Stimulated activated CD8-positive, alpha-beta memory T cell treated with anti-CD3 and anti-CD28 coated beads, Interleukin-12 subunit alpha, Interleukin-12 subunit beta, amount 100 ng/mL, for 4 hours (primary cell): Measurements from ENCODE around the gene NUBPL.
"Not testable (repeated sequence)": the region's sequence is repeated elsewhere in the genome, so short reads cannot be mapped to it uniquely, and the experiment has no call there.

Source experiments
- DNase-seq: peaks from one replicate; pipeline ENCODE4 v3.0.0-alpha.2; 2020; ENCODE audit warnings: low read depth

Gene NUBPL

GRCh38 chr14:31880935-31881334 lies 319.7 kb downstream of the NUBPL start:
- no peak for DNase-seq

GRCh38 chr14:31881531-31882310 lies 320.5 kb downstream of the NUBPL start:
- no peak for DNase-seq

DNA sequence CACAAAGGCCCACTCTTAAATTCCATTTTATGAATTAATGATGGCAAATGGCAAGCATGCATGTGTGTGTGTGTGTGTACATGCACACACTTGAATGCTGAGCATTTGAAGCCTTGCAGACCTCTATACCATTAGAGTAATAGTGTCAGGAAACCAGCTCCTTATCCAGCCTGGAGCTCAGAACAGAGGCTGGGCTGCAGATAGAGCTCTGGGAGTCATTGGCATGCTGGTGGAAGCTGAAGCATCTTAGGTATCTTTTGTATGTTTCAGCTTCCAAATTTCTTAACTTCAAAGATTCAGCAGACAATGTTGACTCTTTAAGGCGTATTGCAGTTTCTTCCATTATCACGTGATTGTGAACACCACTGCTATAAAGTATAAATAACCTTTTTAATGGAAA lies 323.0 kb downstream of the NUBPL start:
- no peak for DNase-seq

GRCh38 chr14:31884776-31885379 lies 323.7 kb downstream of the NUBPL start:
- no peak for DNase-seq

DNA sequence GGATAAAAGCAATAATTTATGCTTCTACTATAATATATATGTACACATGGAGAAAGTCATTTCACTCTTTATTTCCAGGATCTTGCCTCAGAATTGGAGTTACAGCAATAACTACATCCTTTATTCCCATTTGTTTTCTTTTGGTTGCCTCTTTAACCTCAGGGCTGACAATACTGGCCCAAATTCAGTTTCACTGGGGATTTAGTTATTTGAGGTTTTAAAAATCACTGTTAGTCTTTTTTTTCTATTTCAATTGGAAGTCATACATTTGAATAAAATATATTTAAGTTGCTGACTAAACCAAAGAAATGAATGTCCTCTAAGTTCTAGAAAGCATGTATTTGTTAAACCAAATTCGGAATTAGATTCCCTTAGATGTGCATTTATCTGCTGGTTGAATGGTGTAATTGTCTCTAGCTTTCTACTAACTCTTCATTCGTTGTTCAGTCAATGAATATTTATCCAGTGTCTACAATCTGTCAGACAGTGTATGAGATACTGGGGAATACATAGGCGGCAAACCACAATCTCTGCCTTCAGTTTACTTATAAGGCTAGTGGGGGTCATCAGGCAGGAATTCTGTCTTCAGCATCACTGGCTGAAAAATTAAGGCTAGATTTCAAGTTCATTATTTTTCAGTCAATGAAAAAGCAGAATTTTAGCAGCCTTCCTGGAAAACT lies 325.1 kb downstream of the NUBPL start:
- no peak for DNase-seq

DNA sequence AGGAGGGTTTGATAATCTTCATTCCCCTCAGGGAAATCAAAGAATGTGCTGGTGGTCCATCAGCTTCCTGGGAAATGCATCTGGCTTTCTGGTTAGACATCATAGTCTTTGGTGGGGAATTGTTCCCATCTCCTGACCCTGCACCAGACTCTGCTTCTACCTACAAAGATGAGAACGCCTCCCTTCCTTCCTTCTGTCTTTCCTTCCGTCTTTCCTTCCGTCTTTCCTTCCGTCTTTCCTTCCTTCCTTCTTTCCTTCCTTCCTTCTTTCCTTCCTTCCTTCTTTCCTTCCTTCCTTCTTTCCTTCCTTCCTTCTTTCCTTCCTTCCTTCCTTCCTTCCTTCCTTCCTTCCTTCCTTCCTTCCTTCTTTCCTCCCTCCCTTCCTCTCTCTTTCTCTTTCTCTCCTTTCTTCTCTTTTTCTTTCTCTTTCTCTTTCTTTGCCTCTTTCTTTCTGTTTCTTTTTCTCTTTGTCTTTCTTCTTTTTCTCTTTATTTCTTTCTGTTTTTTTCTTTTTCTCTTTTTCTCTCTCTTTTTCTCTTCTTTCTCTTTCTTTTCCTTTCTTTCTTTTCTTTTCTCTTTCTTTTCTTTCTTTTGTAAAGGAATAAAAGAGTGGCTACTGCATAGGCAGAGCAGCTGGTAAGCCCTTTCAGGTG lies 326.9 kb downstream of the NUBPL start:
- no peak for DNase-seq

DNA sequence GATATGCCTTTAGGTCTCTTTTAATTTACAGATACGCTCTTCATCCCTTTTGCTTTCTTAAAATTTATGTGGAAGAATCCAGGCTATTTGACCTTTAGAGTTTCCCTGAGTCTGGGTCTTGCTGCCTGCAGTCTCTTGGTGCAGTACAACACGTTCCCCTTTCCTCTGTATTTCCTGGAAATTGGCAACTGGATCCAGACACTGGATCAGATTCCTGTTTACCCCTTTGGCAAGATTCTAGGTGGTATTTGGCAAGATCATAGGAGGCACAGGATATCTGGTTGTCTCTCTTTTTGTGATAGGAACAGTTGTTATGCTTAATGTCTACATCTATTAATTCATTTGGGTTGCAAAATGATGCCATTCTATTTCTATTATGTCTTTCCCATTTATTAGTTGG lies 328.1 kb downstream of the NUBPL start:
- DNase-seq: no peak

GRCh38 chr14:31890202-31890601 lies 329.0 kb downstream of the NUBPL start:
- DNase-seq: not testable (repeated sequence)

DNA sequence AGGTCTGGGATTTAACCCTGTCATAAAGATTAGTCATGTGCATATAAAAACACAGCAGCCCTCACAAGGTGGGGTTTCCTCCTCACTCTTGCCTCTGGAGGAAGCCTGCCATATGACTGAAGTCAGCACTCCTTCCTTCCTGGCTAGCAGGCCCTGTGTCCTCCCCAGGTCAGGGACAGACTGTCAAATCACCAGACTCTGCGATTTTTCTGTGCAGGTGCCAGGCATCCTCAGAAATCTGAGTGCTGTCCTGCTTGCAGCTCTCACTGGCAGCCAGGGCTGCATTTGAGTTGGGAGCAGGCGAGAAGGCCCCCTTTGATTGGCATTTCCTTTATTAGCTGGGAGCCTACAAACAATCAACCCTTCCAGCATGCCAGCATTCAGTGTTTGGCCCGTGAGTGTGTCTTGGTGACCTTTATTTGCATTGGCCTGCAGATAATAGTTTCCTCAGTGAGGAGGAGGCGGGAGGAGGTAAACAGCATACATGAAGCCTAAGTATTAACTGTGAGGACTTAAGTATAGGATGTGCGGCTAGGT lies 332.1 kb downstream of the NUBPL start:
- no peak for DNase-seq

DNA sequence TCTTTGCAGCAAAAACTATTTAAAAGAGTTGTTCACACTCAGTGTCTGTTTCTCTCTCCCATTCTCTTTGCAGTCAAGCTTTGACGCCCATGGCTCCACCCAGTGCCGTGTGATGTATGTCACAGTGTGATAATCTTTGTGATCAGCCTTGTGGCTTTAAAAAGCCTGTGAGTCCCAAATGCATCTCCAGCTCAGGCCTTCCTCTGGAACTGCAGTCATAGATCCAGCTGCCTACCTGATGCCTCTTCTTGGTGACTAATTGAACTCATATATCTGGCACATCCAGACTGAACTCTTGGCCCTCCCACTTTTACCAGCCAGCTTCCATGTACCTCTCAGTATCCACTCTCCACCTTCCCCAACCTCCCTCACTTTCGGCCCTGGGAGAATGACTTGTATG lies 333.1 kb downstream of the NUBPL start:
- DNase-seq: no peak

GRCh38 chr14:31895206-31895605 lies 334.0 kb downstream of the NUBPL start:
- no peak for DNase-seq

DNA sequence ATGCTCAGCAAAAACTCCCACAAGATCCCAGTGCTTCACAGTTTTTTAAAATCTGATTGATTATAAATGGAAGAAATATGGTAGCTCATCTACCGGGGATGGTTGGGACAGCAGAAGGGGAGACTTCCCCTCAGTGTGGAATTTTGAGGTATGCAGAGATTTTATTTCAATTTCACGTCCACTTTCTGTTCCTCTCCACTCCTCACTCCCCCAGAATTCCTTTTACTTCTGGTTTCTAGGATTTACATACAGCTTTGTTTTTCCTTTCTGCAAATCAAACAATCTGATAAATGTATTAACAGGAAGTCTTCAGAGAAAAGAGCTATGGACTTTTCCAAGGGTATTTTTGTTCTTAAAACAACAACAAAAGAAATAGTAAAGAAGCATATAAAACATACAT lies 334.4 kb downstream of the NUBPL start:
- DNase-seq: no peak

DNA sequence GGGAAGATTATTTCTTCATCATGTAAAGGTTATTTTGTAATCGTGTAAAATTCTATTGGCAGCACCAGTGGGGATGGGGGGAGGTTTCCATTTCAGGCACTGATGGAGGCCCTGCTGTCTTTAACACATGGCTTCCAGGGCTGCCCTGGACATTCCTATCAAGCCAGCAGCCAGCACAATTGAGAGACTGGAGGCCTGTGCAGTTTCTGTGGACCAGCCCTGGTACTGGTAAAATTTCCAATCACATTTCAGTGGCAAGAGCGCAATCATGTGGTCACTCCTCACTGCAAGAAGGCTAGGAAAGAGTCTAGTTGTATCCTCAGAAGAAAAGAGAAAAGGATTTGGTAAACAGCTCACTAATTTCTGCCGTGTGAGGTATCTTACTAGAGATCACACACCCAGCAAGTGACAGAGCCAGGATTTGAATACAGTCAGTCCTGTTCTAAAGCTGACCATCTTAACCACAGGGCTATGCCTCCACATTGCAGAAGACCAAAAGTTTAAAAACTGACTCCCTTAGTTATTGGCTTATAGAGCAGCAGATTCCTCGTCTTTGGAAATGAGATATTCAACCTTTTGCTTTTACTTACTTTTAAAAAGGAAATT lies 336.5 kb downstream of the NUBPL start:
- no peak for DNase-seq

- no peak for DNase-seq
Observed at GRCh38 chr14:31898838-31899528, 337.8 kb downstream of the NUBPL start.

GRCh38 chr14:31902002-31902401 lies 340.8 kb downstream of the NUBPL start:
- no peak for DNase-seq

GRCh38 chr14:31902945-31903646 lies 341.9 kb downstream of the NUBPL start:
- no peak for DNase-seq

DNA sequence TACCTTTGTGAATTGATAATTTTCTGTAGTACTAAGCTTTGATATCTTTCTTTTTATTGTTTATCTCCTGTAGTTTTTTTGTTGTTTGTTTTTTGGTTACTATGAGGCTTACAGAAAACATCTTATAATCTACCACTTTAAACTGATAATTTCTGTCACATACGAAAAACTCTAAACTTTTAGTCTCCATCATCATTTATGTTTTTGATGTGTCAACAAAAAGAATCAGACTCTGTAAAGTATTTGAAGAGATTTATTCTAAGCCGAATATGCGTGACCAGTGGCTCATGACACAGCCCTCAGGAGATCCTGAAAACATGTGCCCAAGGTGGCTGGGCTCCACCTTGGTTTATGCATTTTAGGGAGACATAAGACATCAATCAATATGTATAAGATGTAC lies 348.8 kb downstream of the NUBPL start:
- DNase-seq: no peak
